PFSK-1 (cell line): ENCODE results near the gene ALG9.

Source experiments
- POLR2AphosphoS5 ChIP-seq: IDR thresholded peaks from 2 replicates; pipeline ENCODE4 v1.6.1; 2012; ENCODE audit warnings: low read depth, mild to moderate bottlenecking, control low read depth, low read length, moderate library complexity
- REST ChIP-seq, 2 experiments: IDR thresholded peaks; 2 replicates each; pipeline versions ENCODE4 v1.6.1 to v1.8.0; 2011 to 2012; ENCODE audit warnings: low read depth in 2 of 2, low read length in 2 of 2, control low read depth in 1 of 2, inconsistent platforms in 1 of 2, mild to moderate bottlenecking in 1 of 2, moderate library complexity in 1 of 2; ENCODE audit not compliant: insufficient read depth in 1 of 2
- SIN3A ChIP-seq: IDR thresholded peaks from 2 replicates; pipeline ENCODE4 v1.6.1; 2012; ENCODE audit warnings: mild to moderate bottlenecking, low read length, moderate library complexity, borderline replicate concordance; ENCODE audit not compliant: insufficient read depth
- TAF1 ChIP-seq: IDR thresholded peaks from 2 replicates; pipeline ENCODE4 v1.6.1; 2012; ENCODE audit warnings: low read length, control low read depth, borderline replicate concordance; ENCODE audit not compliant: insufficient read depth

GRCh38 chr11:111851636-111852035 is 19.7 kb downstream of the ALG9 start:
- TF ChIP-seq REST (IDR thresholded peaks at IDR 0.05; ENCODE audit: insufficient read depth in 1 of 2, low read depth in 2 of 2, low read length in 2 of 2) (no peak), POLR2AphosphoS5 (no peak), SIN3A (no peak), TAF1 (no peak)
